Astrocyte (in vitro differentiated cells and primary cell): ENCODE measurements around the gene ZNF691.

Experiments used
- CTCF ChIP-seq: IDR thresholded peaks from 2 replicates; pipeline ENCODE4 v1.5.1; 2011; ENCODE audit warnings: low read depth, mild to moderate bottlenecking, inconsistent platforms, low read length, moderate library complexity; ENCODE audit not compliant: insufficient read depth
- EZH2 ChIP-seq: IDR thresholded peaks from 2 replicates; pipeline ENCODE4 v1.6.1; 2012; ENCODE audit warnings: mild to moderate bottlenecking, low read length, inconsistent platforms; ENCODE audit not compliant: insufficient read depth

- TF ChIP-seq EZH2: no peak
- no peak for TF ChIP-seq CTCF
Measured at GRCh38 chr1:42835422-42835821, 11.0 kb upstream of the ZNF691 start.
